ENCODE data around the gene OTOA.

OTOA gene

DNA sequence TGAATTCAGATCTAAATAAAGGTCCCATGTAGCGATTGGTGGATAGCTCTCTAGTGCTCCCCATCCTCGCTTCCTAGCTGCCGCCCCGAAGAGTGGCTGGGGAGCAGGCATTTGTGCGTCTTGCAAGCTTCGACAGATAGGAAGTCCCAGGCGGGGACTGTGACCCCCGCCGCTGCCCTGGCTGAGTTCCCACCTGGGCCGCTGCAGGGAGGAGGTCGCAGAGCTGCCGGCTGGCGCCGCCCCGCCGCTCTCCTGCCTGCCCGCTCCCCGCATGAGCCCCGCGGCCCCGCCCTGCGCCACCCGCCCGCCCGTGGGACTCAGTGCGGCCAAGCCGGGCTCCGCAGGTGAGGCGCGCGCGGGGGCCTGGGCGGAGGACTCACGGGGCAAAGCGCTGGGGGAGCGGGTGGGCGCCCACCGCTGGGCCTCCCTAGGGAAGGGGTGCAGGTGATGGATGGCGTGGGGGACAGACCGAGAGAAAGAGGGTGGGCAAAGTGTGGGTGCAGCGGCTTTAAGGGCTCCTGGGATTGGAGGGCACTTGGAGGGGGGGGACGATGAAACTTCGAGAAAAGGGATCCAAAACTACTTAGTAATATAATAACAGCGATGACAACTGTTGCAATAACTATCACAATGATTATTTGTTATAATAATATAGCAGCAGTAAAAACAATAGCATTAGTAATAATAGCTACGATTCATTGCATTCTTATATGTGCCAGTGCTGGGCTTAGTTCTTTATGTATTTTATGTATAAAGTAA, at the start of gene OTOA:
OTOA (plus strand) TSS at position 80 of the 759 bp plus-strand sequence. CDS start 14,547 bp downstream, outside the sequence.
- no peak within 1 kb of the TSS for H3K27ac ChIP-seq
- TF ChIP-seq, protein P1, sequence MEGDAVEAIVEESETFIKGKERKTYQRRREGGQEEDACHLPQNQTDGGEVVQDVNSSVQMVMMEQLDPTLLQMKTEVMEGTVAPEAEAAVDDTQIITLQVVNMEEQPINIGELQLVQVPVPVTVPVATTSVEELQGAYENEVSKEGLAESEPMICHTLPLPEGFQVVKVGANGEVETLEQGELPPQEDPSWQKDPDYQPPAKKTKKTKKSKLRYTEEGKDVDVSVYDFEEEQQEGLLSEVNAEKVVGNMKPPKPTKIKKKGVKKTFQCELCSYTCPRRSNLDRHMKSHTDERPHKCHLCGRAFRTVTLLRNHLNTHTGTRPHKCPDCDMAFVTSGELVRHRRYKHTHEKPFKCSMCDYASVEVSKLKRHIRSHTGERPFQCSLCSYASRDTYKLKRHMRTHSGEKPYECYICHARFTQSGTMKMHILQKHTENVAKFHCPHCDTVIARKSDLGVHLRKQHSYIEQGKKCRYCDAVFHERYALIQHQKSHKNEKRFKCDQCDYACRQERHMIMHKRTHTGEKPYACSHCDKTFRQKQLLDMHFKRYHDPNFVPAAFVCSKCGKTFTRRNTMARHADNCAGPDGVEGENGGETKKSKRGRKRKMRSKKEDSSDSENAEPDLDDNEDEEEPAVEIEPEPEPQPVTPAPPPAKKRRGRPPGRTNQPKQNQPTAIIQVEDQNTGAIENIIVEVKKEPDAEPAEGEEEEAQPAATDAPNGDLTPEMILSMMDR (IDR thresholded peaks at IDR 0.05), result no peak
- H3K4me3 ChIP-seq, result peak within 1 kb of the TSS; percentile 65
- no peak for DNase-seq (ENCODE audit: low spot score)

GRCh38 chr16:21614896-21615295, 48.9 kb upstream of the OTOA start:
- H3K4me3 ChIP-seq, result no peak overlapping the region
- no peak overlapping the region for H3K27ac ChIP-seq
- DNase-seq (ENCODE audit: low spot score), result no peak
- TF ChIP-seq, protein P1 (IDR thresholded peaks at IDR 0.05), result no peak

DNA sequence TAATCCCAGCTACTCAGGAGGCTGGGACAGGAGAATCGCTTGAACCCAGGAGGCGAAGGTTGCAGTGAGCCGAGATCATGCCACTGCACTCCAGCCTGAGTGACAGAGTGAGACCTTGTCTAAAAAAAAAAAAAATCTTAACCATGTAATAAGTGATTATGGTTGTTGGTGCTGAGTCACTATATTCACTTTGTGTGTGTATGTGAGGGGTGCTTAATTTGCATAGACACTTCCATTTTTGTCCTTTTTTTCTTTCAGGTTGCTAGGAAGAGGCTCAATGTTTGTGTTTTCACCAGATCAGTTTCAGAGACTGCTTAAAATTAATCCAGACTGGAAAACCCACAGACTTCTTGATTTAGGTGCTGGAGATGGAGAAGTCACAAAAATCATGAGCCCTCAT, 46.2 kb upstream of the OTOA start:
- no peak overlapping the region for H3K27ac ChIP-seq
- TF ChIP-seq, protein P1 (IDR thresholded peaks at IDR 0.05), result no peak
- DNase-seq (ENCODE audit: low spot score), result no peak
- no peak overlapping the region for H3K4me3 ChIP-seq

DNA sequence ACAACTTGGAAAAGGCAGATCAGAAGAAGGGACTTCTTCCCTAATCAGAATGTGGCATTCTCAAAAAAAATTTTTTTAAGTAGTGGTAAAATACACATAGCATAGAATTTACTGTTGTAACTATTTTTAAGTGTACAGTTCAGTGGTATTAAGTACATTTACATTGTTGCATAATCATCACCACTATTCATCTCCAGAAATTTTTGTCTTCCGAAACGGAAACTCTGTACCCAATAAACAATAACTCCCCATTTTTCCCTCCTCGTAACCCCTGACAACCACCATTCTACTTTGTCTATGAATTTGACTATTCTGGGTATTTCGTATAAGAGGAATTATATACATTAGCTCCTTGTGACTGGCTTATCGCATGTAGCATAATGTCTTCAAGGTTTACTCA, 45.5 kb upstream of the OTOA start:
- no peak for DNase-seq (ENCODE audit: low spot score)
- no peak overlapping the region for H3K27ac ChIP-seq
- no peak overlapping the region for H3K4me3 ChIP-seq
- TF ChIP-seq, protein P1 (IDR thresholded peaks at IDR 0.05), result no peak

DNA sequence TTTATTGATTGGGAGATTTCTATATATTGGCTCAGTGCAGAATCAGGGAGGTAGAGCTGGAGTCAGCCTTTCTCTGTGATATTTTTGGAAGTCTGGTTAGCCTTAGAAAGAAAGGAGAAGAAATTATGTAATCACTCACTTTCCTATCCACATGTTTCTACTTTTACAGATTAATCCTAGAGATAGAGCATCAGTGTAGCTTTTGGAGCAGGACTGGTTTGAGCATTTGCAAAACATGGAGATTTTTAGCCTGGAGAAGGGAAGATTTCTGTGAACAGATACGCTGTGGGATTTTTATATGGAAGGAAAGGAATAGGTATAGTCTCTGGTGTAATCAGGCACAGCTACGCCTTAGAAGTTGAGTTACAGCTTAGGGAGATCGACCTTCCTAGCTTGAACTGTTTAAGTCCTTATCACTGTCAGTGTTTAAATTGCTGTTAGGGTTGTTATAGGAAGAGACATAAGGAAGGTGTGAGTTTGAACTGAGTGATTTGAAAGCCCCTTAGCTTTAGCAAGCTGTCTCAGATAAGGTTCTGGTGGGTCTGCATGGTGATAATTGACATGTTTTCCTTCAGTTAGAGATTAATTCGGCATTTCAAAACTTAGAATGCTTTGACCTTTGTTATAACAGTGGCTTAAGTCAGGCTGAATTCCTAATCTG, 43.9 kb upstream of the OTOA start:
- Histone ChIP-seq H3K4me3 (no peak overlapping the region), H3K27ac (no peak overlapping the region)
- TF ChIP-seq, protein P1 (IDR thresholded peaks at IDR 0.05), result no peak
- no peak for DNase-seq (ENCODE audit: low spot score)

- no peak for DNase-seq (ENCODE audit: low spot score)
- Histone ChIP-seq H3K4me3 (no peak overlapping the region), H3K27ac (no peak overlapping the region)
- TF ChIP-seq, protein P1 (IDR thresholded peaks at IDR 0.05), result no peak
Measured at GRCh38 chr16:21620592-21620991, 43.2 kb upstream of the OTOA start.

GRCh38 chr16:21622545-21622944, 41.2 kb upstream of the OTOA start:
- Histone ChIP-seq H3K27ac (no peak overlapping the region), H3K4me3 (no peak overlapping the region)
- no peak for DNase-seq (ENCODE audit: low spot score)
- TF ChIP-seq, protein P1 (IDR thresholded peaks at IDR 0.05), result no peak
